Activated effector memory CD4-positive, alpha-beta T cell treated with Interleukin-2 at 50 U/mL for 16 hours (primary cell): ENCODE measurements around the gene UMODL1.
A peak's percentile ranks its signal among the peaks of the same experiment; 100 is the strongest.

Experiments
- DNase-seq: peaks from one replicate; pipeline ENCODE4 v3.0.0-alpha.2; 2020

The UMODL1 gene

GRCh38 chr21:42137191-42137904 lies 66.2 kb downstream of the UMODL1 start:
- DNase-seq: no peak

DNA sequence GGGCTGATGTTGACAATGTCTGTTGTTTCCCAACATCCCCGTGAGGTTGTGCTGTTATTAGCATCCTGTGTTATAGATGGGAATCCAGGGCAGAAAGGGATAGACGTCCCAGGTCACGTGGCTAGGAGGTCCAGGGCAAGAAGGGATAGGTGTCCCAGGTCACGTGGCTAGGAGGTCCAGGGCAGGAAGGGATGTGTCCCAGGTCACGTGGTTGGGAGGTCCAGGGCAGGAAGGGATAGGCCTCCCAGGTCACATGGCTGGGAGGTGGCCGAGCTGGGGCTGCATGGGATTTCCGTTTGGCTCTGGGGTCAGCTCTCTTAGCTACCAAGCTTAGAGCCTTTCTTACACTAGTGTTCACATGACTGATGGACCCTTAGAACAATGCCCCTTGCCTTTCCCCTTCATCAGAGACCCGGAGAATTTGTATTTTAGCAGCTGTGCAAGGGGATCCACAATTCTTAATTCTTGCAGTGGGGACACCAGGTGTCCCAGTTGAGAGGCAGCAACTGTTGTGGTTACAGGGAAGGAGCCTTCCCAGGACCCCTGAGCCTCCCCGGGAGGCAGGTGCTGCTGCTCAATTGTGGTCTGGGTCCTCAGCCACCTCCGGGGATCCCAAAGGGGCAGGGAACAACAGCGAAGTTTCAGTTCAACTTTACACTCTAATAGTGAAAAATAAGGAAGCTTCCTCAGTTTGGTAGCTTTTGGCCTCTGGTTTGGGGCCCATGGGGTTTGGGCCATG lies 69.2 kb downstream of the UMODL1 start:
- DNase-seq: no peak

DNA sequence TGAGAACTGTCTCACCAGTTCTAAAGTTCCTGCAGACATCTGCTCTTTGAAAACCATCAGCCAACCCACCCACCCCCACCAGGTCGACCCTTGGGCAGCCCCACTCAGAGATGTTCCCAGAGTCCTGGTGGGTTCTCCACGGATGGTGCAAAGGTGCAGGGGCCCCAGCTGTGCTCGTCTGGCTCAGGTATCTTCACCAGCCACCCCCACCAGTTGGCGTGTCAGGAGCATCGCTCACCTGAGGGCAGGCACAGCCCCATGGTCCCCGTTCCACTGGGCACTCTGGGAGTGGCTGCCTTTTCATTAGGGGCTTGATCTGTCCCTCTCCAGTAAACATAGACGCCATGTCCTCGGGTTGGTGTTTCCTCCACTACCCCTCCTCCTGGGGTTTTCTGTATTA lies 70.5 kb downstream of the UMODL1 start:
- no peak for DNase-seq

DNA sequence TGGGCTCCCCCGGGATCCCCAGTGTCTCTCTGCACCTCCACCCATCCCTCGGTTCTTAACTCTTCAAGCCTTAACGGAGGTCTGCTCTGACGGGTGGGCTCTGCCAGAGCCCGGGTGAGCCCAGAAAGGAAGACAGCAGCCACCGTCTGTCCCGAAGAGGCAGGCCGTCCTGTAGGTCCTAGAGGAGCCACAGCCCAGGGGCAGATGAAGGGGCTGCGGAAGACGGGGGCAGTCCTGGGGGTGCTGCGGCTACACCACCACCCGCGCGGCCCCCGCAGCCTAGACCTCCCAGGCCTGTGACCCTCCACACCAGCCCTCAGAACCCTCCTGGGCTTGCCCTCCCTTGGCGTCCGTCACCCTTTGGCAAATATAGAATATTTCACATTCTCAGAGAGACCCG lies 71.0 kb downstream of the UMODL1 start:
- no peak for DNase-seq

- DNase-seq: no peak
Observed at GRCh38 chr21:42142627-42143026, 71.5 kb downstream of the UMODL1 start.

DNA sequence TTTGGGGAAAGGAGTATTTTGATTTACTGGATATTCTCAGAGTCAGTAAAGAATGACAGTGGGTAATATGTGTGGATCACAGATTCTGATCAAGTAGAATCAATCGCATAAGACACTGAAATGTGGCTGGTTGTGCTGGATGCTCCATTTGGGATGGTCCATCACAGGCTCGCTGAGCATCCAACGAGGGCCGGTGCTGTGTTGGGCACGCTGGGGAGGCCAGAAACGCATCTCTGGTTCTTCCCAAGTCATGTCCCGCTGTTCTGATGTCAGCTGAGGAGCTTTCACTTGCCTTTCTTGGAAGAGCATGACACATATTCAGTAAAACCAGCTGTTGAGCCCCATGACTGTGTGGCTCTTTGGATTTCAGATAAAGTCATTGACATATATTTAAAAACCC lies 72.0 kb downstream of the UMODL1 start:
- DNase-seq: no peak

DNA sequence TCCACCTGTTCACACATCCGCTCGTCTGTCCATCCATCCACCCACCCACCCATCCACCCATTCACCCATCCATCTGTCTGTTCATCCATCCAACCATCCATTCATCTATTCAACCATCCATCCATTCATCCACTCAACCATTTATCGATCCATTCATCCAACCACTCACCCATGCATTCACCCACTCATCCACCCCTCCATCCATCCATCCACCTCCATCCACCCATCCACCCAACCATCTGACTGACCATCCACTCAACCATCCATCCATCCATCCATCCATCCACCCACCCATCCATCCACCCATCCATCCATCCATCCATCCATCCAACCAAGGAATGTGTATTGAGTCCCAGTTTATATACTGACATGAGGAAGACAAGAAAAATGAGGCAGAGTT lies 73.1 kb downstream of the UMODL1 start:
- DNase-seq: no peak

DNA sequence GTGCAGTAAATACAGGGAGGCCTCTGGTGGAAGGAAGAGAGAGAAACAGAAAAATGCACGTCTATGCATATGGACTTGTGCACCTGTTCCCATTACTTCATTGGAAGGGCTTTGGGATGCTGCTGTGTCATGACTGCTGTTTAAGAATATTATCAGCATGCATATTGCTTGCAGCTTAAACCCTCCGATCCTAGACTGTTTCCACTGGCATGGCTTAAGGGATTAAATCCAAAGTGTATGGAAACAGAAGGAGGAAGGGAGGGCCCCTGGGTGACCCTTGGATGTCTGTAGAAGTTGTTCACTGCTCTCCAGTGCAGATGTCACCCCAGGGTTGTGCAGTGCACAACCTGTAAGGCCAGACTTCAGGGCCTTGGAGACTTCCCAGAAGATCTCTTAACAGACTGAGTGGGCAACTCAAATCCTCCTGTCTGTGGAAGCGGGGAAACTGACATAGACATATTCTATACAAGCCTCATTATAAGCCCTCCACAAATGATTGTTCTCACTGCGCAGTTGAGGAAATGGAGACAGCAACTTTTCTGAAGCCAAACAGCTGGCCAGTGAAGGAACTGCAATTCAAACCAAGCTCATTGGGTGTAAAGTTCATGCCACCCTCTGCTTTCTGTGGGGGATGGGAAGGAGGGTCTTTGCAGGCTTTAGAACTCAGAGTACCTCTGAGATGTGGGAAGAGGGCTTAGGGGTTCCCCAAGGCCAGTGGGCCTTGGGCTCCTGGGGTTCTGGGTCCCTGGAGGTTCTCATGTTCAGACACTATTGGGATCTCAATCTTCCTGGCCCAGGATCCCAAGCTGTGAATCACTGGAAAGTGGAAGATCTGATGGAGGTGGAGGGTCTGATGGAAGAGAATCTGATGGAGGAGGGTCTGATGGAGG lies 73.8 kb downstream of the UMODL1 start:
- DNase-seq: no peak

GRCh38 chr21:42145569-42146272 lies 74.6 kb downstream of the UMODL1 start:
- peak; percentile 36 for DNase-seq

- DNase-seq: no peak
Observed at GRCh38 chr21:42146273-42146805, 75.2 kb downstream of the UMODL1 start.

DNA sequence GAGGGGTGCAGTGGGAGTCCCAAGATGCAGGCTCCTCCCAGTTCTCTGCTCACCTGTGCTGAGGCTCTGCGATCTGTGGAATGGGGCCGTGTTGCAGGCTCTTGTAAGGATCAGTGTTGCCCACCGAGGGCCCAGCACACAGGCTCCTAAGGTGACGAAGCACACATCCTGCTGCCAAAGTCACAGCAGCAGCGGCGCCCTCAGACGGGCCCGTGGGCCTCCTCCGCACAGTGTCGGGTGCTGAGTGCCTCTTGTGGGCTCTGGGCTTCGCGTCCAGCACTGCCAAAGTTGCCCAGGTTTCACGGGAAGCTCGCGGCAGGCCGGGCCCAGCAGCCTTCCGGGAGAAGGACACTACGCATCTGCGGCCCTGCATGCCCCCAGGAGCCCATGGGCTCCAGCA lies 75.7 kb downstream of the UMODL1 start:
- no peak for DNase-seq

DNA sequence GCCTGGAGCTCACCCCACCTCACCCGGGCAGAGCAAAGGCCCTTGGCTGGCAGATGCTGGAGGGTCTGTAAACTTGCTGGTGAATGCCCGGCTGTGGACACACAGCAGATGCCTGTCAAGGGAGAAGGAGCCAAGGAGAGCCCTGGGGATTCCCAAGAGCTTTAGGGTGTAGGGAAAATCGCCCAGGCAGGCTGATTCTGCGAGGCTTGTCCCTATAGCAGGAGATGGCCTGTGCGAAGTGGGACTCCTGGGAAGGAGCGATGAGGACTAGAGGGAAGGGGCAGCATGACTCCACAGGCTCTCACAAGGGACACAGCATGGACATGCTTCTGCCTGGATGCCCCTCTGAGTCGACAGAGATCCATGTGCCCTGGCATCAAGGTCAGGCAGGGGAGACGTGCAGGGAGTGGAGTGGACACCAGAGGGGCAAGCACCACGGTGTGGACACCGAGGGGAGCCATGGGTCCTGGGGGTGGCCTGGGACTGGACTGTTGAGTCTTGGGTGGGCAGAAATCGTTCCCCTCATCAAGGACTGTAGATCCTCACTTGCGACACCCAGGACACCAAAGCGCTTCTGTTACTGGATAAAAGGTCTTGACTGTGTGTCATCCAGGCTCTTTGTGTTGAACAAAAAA lies 76.4 kb downstream of the UMODL1 start:
- no peak for DNase-seq

DNA sequence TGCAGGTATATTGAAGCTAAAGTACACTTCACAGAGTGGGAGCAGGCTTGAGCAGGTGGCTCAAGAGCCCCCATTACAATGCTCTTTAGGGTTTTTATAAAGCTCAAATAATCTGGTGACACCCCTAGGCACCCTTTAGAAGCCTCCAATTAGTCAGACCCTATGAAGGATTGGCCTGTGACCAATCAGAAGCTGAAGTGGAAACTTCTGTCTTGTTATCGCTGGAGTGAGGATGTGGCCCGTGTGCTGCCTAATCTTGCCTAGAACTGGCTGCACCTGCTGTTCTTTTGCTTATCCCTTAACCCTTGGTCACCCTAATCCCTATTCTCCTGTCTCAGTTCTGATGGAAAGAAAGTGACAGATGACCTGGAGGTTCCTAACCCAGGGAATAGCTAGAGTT lies 77.0 kb downstream of the UMODL1 start:
- no peak for DNase-seq

DNA sequence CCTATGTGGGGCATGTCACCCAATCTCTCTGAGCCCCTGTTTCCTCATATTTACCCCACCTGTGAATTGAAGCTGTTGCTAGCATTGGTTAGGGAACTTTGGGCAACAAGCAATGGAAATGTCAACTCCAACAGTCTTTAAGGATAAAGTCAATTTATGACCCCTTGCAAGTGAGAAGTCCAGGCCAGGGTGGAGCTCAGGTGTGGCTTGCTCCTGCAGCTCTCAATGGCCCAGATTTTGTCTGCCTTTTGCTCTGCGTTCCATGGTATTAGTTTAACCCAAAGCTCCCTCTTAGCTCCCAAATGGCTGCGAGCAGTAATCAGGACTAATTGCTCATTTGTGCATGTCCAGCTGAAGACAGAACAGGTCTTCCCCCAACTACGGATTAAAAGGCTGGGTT lies 77.5 kb downstream of the UMODL1 start:
- no peak for DNase-seq

- no peak for DNase-seq
Observed at GRCh38 chr21:42149656-42150473, 78.7 kb downstream of the UMODL1 start.

DNA sequence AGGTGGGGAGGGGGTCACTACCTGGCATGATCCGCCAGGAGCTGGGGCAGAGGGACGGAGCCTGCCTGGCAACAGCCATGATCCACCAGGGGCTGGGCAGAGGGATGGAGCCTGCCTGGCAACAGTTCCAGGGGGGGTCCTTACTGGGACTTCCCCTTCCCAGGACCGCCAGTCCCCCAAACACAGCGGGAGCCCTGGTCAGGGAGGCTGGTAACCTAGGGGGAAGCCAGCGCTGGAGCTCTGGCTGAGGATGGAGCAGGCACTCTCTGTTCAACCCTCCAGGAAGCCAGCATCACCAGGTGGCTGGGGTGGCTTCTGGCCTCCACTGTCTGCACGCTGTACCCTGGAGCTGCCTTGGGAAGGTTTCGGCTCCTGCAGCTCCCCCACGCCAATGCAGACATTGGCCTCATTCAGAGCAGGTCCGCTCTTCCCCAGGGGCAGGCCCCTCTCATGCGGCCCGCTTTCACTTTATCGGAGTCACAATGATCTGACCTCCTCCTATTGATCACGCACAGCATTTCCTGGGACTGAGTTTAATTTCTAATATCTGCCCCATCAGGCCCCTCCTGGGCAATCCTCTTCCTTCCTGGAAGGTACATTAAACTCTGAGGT lies 79.5 kb downstream of the UMODL1 start:
- DNase-seq: no peak

- DNase-seq: no peak
Observed at GRCh38 chr21:42151148-42151947, 80.2 kb downstream of the UMODL1 start.

DNA sequence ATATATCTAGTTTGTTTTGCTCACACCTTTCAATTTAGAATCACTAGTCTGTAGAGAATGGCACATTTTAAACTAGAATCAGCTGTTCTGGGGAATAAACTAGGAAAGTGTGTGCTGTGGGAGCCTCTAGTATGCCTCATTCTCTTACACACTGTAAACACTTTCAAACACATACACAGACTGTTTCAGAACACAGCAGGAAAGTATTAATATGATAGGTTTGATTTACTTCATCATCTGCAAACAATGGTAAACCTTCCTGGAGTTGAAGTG lies 80.8 kb downstream of the UMODL1 start:
- DNase-seq: no peak

- no peak for DNase-seq
Observed at GRCh38 chr21:42153046-42153686, 82.0 kb downstream of the UMODL1 start.

GRCh38 chr21:42153746-42154145 lies 82.6 kb downstream of the UMODL1 start:
- DNase-seq: no peak
